Measurements from ENCODE around the gene SLC39A11.
"Not testable (repeated sequence)": the region's sequence is repeated elsewhere in the genome, so short reads cannot be mapped to it uniquely, and the experiment has no call there.

Gene SLC39A11

GRCh38 chr17:72946696-72947095, 145.8 kb downstream of the SLC39A11 start:
- DNase-seq = no peak

GRCh38 chr17:72946156-72946555, 146.3 kb downstream of the SLC39A11 start:
- DNase-seq = no peak

DNA sequence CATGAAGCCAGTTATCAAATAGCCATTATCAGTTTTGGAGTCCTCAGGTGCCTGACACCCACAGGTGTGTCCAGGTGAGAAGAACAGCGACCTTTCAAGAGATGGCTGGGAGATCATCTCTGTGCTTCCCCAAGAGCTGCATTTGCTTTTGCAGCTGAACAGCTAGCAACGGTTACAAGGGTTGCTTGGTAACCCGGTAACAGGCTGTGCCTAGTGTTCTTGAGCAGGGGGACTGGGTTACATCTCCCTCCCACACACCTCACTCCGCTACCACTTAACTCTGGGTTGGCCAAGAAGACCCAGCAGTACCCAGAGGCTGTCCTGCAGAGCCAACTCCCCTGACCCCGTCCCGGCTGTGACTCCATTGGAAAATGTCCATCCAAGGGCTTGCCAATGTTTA, 147.0 kb downstream of the SLC39A11 start:
- no peak for DNase-seq

GRCh38 chr17:72943826-72944689, 148.4 kb downstream of the SLC39A11 start:
- no peak for DNase-seq

- no peak for DNase-seq
Observed at GRCh38 chr17:72942579-72942978, 149.9 kb downstream of the SLC39A11 start.

DNA sequence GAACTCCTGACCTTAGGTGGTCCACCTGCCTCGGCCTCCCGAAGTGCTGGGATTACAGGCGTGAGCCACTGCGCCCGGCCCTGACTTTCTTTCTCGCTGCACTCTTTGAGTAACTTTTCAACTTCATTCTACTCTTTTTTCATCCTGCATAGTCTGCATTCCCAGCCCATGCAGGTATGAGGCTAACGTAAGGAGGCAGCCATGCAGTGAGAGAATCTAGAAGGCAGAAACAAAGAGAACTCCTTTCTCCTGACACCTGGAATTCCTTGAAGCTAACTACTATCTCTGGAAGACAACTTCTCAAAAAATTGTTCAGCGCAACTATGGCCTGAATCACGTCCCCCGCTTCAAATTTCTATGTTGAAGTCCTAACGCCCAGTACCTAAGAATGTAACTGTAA, 152.0 kb downstream of the SLC39A11 start:
- DNase-seq = no peak

DNA sequence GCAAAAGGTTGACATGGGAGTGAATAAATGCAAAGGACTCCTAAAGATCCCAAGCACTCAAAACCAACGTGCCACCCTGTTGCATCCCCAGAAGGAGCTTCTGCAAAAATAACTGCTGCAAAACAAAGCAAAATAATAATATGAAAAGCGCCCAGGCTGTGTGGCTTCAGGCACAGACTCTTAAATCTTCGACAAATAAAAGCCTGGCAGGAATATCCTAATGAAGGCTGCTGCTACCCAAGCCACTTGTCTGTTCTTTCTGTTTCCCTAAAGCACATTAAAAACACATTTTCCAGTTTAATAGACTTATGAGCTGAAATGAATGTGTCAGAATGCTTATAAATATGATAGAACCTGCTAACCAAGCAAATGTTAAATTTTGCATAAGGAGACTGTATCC, 154.0 kb downstream of the SLC39A11 start:
- no peak for DNase-seq

DNA sequence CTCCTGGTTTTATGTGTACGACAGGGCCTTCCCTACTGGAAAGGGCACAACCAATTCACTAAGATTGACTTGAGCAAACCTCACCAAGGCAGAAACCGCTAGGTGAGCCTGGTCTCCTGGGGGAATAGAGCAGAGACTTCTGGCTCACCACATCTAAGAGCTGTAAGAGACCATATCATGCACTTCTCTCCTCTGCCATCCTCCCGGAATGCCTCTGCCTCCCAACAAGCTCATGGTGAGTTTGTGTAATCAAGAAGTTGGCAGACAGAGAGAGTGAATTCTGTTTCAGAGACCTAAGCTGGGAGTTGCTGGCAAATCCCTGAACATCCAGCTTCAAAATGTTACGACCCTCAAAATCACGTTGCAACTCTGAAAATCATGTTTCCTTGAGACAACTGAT, 154.8 kb downstream of the SLC39A11 start:
- DNase-seq = no peak

GRCh38 chr17:72937254-72937653, 155.2 kb downstream of the SLC39A11 start:
- not testable (repeated sequence) for DNase-seq

DNA sequence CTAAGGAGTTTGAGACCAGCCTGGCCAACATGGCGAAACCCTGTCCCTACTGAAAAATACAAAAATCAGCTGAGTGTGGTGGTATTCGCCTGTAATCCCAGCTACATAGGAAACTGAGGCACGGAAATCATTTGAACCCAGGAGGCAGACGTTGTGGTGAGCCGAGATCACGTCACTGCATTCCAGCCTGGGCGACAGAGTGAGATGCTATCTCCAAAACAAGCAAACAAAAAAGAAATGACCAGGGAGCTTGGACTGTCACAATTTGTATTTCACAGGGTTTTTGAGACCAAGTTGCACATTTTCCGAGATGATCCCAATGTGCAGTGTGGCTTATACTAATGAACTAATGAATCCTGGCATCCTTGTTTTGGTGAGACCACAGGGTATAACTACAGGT, 156.5 kb downstream of the SLC39A11 start:
- DNase-seq = no peak

- no peak for DNase-seq
Observed at GRCh38 chr17:72934927-72935326, 157.6 kb downstream of the SLC39A11 start.

- no peak for DNase-seq
Observed at GRCh38 chr17:72931635-72932034, 160.9 kb downstream of the SLC39A11 start.

DNA sequence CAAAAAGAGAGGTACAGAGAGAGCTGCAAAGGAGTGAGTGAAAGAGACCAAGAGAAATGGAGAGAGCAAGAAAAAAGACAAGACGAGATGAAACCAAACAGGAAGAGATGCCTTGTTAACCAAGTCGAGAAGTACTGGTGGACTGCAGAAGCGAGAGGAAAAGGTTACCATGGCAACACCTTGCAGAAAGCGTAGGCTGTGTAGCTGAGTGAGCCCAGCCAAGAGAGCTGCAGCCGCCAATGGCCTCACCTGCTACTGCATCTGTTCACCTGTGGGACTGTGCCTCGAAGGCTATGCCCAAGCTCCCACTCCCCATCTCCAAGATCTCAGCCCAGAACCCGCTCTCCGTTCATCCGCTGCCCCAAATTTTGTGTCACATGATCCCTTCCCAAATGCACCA, 161.3 kb downstream of the SLC39A11 start:
- no peak for DNase-seq

DNA sequence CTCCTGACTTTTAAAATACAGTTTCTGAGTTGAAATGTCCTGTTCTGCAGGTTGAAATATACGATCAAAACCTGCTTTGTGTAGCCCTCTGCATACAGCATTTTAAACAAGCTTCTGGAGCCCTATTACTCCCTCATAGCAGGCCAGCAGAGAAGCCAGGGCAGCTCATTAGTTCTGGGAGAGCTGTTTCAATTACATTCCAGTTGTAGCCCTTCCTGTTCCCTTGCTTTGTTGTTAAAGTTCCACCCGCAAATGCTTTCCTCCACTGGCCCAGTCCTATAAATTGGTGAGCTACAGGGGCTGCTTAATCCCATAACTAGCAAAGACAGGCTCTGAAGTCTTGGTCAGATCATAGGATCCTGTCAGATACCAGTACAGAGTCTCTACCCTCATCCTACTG, 162.5 kb downstream of the SLC39A11 start:
- DNase-seq = no peak

DNA sequence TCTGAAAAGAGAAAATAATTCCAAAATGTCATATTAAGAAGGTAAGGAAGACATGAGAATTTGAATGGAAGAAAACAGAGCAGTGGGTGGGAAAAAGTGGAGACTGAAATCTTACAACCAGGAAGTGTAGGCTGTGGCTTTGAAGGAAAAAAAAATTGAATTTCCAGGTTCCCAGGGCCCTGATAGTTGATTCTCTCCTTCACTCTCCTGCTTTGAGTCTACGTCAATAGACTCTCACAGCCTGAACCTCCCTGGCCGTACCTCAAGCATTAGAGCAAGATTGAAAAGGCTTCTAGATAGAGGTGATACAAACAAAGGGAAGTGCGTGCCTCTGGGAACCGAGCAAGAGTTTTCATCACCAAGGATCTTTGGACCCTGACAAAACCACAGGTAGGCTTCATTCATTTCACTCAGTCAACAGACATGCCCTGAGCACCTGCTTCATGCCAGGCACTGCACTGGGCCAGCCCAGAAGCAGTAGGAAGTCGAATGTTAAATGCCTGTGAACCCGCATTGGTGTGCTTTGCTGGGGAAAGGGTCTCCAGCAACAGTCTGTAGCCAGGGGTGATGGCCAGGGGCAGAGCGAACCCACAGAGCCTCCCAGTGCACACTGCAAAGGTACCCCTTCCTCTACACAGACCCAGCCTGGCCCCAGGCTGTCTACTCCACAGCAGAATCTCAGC, 163.9 kb downstream of the SLC39A11 start:
- DNase-seq = no peak

- no peak for DNase-seq
Observed at GRCh38 chr17:72927760-72928159, 164.7 kb downstream of the SLC39A11 start.

DNA sequence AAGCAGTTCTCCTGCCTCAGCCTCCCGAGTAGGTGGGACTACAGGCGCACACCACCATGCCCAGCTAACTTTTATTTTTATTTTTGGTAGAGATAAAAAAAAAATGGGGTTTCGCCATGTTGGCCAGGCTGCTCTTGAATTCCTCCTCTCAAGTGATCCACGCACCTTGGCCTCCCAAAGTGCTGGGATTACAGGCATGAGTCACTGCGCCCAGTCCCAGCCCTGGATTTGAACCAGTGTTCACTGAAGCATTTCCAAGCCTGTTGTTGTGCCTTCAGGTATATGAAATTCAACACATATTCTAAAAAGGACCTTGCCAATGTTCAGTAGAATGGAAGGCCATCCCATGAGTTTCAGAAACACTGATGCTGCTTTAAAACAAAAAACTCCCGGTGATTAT, 165.3 kb downstream of the SLC39A11 start:
- DNase-seq = no peak

- DNase-seq = no peak
Observed at GRCh38 chr17:72926171-72926570, 166.3 kb downstream of the SLC39A11 start.

DNA sequence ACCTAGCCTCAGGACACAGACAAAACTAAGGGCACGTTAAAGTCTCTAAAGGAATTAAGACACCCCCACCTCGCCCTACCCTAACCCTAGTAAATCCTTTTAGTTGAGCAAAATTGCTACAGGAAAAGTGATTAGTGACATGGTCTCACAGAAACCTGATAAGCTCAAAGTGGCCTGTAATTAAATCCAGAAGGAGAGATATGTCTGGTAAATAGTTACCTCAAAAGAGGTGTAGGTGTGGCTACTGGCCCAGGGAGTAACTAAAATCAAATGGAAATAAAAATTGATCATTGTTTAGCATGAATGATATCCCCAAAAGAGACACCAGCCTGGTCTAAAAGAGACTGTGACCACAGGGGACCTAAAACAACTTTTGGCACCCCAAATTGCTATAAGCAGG, 168.3 kb downstream of the SLC39A11 start:
- DNase-seq = no peak

GRCh38 chr17:72922219-72922618, 170.3 kb downstream of the SLC39A11 start:
- DNase-seq = no peak

DNA sequence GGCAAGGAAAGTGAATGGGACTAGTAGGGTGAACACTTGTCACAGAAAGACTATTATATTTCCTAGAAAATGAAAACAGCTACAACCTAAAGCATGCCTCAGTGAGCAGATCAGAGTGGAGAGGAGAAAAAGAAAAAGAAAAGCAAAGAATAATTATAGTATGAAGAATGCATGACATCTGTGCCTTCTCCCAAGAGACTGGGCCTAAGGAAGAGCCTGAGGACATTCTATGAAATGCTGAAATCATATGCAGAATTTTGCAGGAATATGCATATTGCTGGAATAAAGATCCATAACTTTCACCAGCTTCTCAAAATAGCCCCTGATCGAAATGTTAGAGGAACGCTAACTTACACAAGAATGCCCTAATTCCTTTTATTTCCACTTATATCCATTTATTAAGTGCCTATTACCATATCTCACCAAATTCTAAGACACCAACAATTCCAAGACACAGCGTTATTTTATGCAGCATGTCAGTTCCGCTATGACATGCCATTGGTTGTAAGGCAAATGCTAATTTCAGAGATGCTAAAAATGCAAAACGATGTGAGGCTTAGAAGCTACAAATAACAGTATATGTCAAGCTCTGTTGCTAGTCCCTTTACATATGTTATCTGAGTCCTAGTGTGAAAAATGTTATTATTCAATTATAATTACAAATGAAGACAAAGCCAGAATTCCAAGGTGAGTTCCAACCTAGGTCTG, 171.0 kb downstream of the SLC39A11 start:
- no peak for DNase-seq

- DNase-seq = no peak
Observed at GRCh38 chr17:72920513-72920912, 172.0 kb downstream of the SLC39A11 start.

DNA sequence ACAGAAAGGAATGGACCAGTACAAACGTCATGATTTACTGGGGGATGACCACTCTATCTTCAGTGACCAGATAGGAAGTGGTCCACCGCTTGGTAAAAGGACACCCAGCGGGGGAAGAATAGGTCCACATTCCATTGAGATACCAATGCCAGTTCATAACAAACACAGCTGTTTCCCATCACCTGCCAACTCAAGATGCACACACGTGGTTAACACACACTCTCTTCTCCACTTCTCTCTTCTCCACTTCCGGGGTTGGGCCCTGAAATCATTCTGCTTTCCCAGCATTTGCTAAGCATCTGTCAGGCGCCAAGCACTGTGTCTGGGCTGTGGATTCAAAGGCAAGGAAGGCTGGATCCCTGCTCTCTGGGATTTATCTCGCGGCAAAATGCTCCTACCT, 175.5 kb downstream of the SLC39A11 start:
- no peak for DNase-seq

GRCh38 chr17:72915625-72916081, 176.8 kb downstream of the SLC39A11 start:
- DNase-seq = peak in 1 of 2 donors; percentile 68
